ENCODE data around the gene MBD4. TPM values are rescaled to one million over a fixed set of nuclear protein-coding genes. Genes with fewer than 3 reads are reported as not detected.
"Not testable (repeated sequence)": the region's sequence is repeated elsewhere in the genome, so short reads cannot be mapped to it uniquely, and the experiment has no call there.

Gene MBD4
- total and polyA plus RNA-seq, 12 donors: 11.1 to 37.8 (median 19.2) TPM

DNA sequence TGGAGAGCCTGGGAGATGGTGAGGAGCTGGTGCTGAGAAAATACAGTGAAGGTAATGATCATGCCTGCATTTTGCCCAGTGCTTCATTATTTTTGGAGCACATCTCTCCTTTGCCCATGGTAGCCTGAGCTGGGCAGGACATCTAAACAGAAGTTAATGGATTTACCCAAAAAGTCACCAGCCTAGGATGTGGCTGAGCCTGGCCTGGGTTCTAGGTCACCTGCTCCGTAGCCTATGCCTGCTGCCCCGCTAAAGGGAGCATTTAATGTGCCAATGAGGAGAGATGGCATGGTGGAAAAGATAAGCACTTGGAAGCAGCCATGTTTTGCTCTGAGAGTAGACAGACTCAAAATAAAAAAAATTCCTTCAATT lies 46.9 kb upstream of the MBD4 start:
- peak overlapping the region in 6 of 10 donors; percentile 9 to 85 (median 50) for H3K27ac ChIP-seq
- no peaks in the 10 kb centered on the region for H3K27me3 ChIP-seq
- H3K36me3 ChIP-seq: peaks cover 0 to 37% (median 1%) of the 10 kb centered on the region in 9 donors
- no peak for ATAC-seq
- peaks cover 24 to 78% (median 43%) of the 10 kb centered on the region in 9 donors for H3K4me1 ChIP-seq
- no peak for DNase-seq
- TF ChIP-seq, protein P1, sequence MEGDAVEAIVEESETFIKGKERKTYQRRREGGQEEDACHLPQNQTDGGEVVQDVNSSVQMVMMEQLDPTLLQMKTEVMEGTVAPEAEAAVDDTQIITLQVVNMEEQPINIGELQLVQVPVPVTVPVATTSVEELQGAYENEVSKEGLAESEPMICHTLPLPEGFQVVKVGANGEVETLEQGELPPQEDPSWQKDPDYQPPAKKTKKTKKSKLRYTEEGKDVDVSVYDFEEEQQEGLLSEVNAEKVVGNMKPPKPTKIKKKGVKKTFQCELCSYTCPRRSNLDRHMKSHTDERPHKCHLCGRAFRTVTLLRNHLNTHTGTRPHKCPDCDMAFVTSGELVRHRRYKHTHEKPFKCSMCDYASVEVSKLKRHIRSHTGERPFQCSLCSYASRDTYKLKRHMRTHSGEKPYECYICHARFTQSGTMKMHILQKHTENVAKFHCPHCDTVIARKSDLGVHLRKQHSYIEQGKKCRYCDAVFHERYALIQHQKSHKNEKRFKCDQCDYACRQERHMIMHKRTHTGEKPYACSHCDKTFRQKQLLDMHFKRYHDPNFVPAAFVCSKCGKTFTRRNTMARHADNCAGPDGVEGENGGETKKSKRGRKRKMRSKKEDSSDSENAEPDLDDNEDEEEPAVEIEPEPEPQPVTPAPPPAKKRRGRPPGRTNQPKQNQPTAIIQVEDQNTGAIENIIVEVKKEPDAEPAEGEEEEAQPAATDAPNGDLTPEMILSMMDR (IDR thresholded peaks at IDR 0.05): no peak
- intact Hi-C loops (cut with DNase I): loop anchor here in 6 of 10 donors (2.0 to 10.0 kb wide), 4 partner anchors 338 to 448 kb away; no protein-coding TSS in a partner anchor
- no peak overlapping the region for H3K4me3 ChIP-seq
- H3K9me3 ChIP-seq: no peaks in the 10 kb centered on the region
- 94 to 100% methylated on average over 2 of the region's 2 CpGs for WGBS, 2 donors

DNA sequence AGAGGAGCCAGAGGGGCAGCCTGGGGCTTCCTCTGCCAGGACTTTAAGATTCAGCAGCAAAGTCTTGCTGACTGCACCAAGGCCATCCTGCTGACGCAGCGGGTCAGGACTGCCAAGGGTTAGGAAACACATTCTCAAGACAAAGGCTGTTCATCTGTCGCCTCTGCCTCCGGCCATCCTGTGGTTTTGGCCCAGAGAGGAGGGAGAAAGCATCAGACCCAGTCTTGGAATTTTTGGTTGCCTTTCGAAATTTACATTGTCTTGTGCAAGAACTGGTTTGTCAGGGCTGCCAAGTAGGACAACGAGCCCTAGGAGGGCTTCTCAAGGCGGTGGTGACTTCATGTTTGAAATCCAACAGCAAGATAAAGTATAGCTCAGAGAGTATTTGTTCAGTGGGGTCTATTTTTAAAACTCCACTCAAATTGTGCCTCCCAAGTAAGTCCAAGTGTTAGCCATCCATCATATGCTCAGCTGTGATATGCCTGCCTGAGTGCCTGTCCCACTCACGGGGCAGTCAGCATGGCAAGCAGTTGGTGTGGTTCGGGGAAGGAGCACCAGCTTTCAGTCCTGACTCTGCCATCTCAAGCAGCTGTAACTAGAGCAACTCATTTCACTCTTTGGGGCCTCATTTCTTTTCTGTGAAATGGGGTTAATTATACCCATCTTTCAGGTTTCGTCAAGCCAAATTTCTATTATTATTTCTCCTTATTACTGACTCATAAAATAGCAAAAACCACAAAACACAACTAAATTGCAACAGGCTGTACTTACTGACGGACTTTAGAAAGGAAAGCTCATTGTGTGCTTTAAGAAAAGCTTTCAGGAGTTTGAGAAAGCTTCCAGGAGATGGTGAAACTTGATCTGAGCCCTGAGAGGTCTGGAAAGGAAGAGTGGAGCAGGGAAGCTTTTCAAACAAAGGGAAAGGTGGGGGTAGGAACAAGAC lies 46.2 kb upstream of the MBD4 start:
- peaks cover 25 to 82% (median 49%) of the 10 kb centered on the region in 9 donors for H3K4me1 ChIP-seq
- intact Hi-C loops (cut with DNase I): loop anchor here in 6 of 10 donors (2.0 to 10.0 kb wide), 4 partner anchors 339 to 449 kb away; no protein-coding TSS in a partner anchor

GRCh38 chr3:129485146-129485545 lies 45.4 kb upstream of the MBD4 start:
- 89 to 97% methylated on average over 6 of the region's 6 CpGs for WGBS, 2 donors
- peaks cover 0 to 44% (median 0%) of the 10 kb centered on the region in 9 donors for H3K36me3 ChIP-seq
- not testable (repeated sequence) for H3K9me3 ChIP-seq, DNase-seq, ATAC-seq, H3K27me3 ChIP-seq, H3K4me3 ChIP-seq
- peak overlapping the region in 8 of 10 donors; percentile 3 to 85 (median 42) for H3K27ac ChIP-seq
- H3K4me1 ChIP-seq: peaks cover 18 to 78% (median 44%) of the 10 kb centered on the region in 9 donors
- intact Hi-C loops (cut with DNase I): loop anchor here in 5 of 10 donors (5.0 to 10.0 kb wide), 3 partner anchors 340 to 450 kb away; no protein-coding TSS in a partner anchor

More for the DNA sequence above, 46.2 kb upstream of the MBD4 start:
- Histone ChIP-seq H3K27me3 (no peaks in the 10 kb centered on the region), H3K36me3 (peaks cover 0 to 36% (median 0%) of the 10 kb centered on the region in 9 donors), H3K4me3 (no peak overlapping the region), H3K9me3 (no peaks in the 10 kb centered on the region), H3K27ac (peak overlapping the region in 8 of 10 donors; percentile 3 to 85 (median 42))
- TF ChIP-seq, protein P1 (IDR thresholded peaks at IDR 0.05): no peak
- DNase-seq: peak; percentile 53 to 73
- 69 to 75% methylated on average over 11 of the region's 11 CpGs for WGBS, 2 donors
- ATAC-seq: peak in 7 of 8 donors; percentile 6 to 58 (median 25)

GRCh38 chr3:129483870-129484269 lies 44.1 kb upstream of the MBD4 start:
- TF ChIP-seq, protein P1 (IDR thresholded peaks at IDR 0.05): no peak
- H3K36me3 ChIP-seq: peaks cover 0 to 51% (median 10%) of the 10 kb centered on the region in 9 donors
- H3K4me1 ChIP-seq: peaks cover 18 to 66% (median 44%) of the 10 kb centered on the region in 9 donors
- peak overlapping the region in 1 of 10 donors; percentile 77 for H3K27ac ChIP-seq
- no peaks in the 10 kb centered on the region for H3K9me3 ChIP-seq
- no peak overlapping the region for H3K4me3 ChIP-seq
- WGBS, 2 donors: 84 to 91% methylated on average over 8 of the region's 8 CpGs
- intact Hi-C loops (cut with DNase I): loop anchor here in 5 of 10 donors (5.0 to 10.0 kb wide), 3 partner anchors 37 to 451 kb away; no protein-coding TSS in a partner anchor
- ATAC-seq (no peak), DNase-seq (no peak)
- no peaks in the 10 kb centered on the region for H3K27me3 ChIP-seq

All from heart right ventricle (tissue), 16 donors.